Smooth muscle cell (in vitro differentiated cells): ENCODE data around the gene CFAP107. TPM values are rescaled to one million over a fixed set of nuclear protein-coding genes. Genes with fewer than 3 reads are reported as not detected.

Experiments used
- DNase-seq: peaks from one replicate; lab custom pipeline; 2025; ENCODE audit not compliant: unreplicated experiment; lab: John Stamatoyannopoulos, UW
- H2AFZ ChIP-seq: fragments of 200-600 bp; sonication (generic); 2 replicates; pipeline ENCODE4 v1.6.0; 2016; ENCODE audit warnings: antibody characterized with exemption, low read depth, mild to moderate bottlenecking
- H3F3A ChIP-seq: fragments of 200-600 bp; sonication (generic); 2 replicates; pipeline ENCODE4 v1.6.0; 2017; ENCODE audit warnings: antibody characterized with exemption, low read depth
- H3K27ac ChIP-seq: fragments of 200-600 bp; sonication (generic); 2 replicates; pipeline ENCODE4 v1.5.1; 2016; ENCODE audit warnings: low read depth, mild to moderate bottlenecking
- H3K27me3 ChIP-seq: fragments of 200-600 bp; sonication (generic); 2 replicates; pipeline ENCODE4 v1.6.1; 2016; ENCODE audit warnings: low read depth, mild to moderate bottlenecking
- H3K36me3 ChIP-seq: fragments of 200-600 bp; sonication (generic); 2 replicates; pipeline ENCODE4 v1.5.1; 2016; ENCODE audit warnings: low read depth
- H3K4me1 ChIP-seq: fragments of 200-600 bp; sonication (generic); 2 replicates; pipeline ENCODE4 v1.5.1; 2016; ENCODE audit warnings: low read depth
- H3K4me2 ChIP-seq: fragments of 200-600 bp; sonication (generic); 2 replicates; pipeline ENCODE4 v1.6.0; 2016; ENCODE audit warnings: mild to moderate bottlenecking
- H3K4me3 ChIP-seq: fragments of 200-600 bp; sonication (generic); 2 replicates; pipeline ENCODE4 v1.5.1; 2016; ENCODE audit warnings: mild to moderate bottlenecking
- H3K79me2 ChIP-seq: fragments of 200-600 bp; sonication (generic); 2 replicates; pipeline ENCODE4 v1.6.0; 2016; ENCODE audit warnings: low read depth, mild to moderate bottlenecking
- H3K9ac ChIP-seq: fragments of 200-600 bp; sonication (generic); 2 replicates; pipeline ENCODE4 v1.6.0; 2016; ENCODE audit warnings: low read depth
- H3K9me3 ChIP-seq: fragments of 200-600 bp; sonication (generic); replicated peaks from 2 replicates; pipeline ENCODE4 v1.5.1; 2016; ENCODE audit warnings: low read depth
- H4K20me1 ChIP-seq: fragments of 200-600 bp; sonication (generic); 2 replicates; pipeline ENCODE4 v1.6.0; 2016; ENCODE audit warnings: low read depth
- WGBS: methylation state at CpG from one replicate; pipeline ENCODE4 v1.1.7; 2016; ENCODE audit warnings: low lambda C conversion rate; 5-methylcytosine and 5-hydroxymethylcytosine counted together
- polyA plus RNA-seq: library from polyadenylated mRNA; unstranded; fragments of >200 nt; fragmentation: Nextera tagmentation; extraction: Ambion mirVana; gene quantifications from 2 replicates; pipeline ENCODE4 v1.2.1, GENCODE V29; 2016
- total RNA-seq: library from RNA; depleted of rRNA; stranded (reverse); fragments of >200 nt; gene quantifications from 2 replicates; pipeline ENCODE4 v1.2.3, GENCODE V29; 2014
- TF ChIP-seq, protein P1 (sequence below): fragments of 200-600 bp; sonication (generic); IDR thresholded peaks from 2 replicates; pipeline ENCODE4 v1.5.1; 2017; ENCODE audit warnings: borderline replicate concordance, mild to moderate bottlenecking, antibody characterized with exemption; ENCODE audit not compliant: insufficient read depth, poor library complexity, severe bottlenecking

Gene CFAP107
- total and polyA plus RNA-seq, 2 experiments from 2014 or later = not detected

DNA sequence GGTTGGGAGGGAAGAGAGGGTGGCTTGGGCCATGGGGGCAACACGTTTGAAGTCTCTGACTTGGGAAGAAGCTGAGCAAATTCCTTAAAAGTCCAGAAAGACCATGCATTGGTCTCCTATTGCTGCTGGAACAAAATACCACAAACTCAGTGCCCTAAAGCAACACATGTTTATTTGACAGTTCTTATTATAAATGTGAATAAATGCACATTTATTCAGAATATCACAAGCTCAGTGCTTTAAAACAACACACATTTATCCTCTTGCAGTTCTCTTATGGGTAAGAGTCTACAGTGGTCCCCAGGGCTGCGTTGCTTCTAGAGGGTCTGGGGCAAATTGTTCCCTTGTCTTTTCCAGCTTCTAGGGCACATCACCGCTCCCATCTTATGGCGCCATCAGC, 17.5 kb downstream of the CFAP107 start:
- H2AFZ ChIP-seq = no peak overlapping the region
- no peak overlapping the region for H3K9ac ChIP-seq
- WGBS = 88% methylated on average over 4 of the region's 4 CpGs
- no peaks in the 10 kb centered on the region for H3K9me3 ChIP-seq
- H3K36me3 ChIP-seq = no peaks in the 10 kb centered on the region
- no peaks in the 10 kb centered on the region for H3K79me2 ChIP-seq
- no peaks in the 10 kb centered on the region for H3F3A ChIP-seq
- no peak overlapping the region for H3K27ac ChIP-seq
- H3K4me1 ChIP-seq = no peaks in the 10 kb centered on the region
- no peaks in the 10 kb centered on the region for H3K27me3 ChIP-seq
- H4K20me1 ChIP-seq = no peaks in the 10 kb centered on the region
- DNase-seq = no peak
- no peak overlapping the region for H3K4me2 ChIP-seq
- TF ChIP-seq, protein P1, sequence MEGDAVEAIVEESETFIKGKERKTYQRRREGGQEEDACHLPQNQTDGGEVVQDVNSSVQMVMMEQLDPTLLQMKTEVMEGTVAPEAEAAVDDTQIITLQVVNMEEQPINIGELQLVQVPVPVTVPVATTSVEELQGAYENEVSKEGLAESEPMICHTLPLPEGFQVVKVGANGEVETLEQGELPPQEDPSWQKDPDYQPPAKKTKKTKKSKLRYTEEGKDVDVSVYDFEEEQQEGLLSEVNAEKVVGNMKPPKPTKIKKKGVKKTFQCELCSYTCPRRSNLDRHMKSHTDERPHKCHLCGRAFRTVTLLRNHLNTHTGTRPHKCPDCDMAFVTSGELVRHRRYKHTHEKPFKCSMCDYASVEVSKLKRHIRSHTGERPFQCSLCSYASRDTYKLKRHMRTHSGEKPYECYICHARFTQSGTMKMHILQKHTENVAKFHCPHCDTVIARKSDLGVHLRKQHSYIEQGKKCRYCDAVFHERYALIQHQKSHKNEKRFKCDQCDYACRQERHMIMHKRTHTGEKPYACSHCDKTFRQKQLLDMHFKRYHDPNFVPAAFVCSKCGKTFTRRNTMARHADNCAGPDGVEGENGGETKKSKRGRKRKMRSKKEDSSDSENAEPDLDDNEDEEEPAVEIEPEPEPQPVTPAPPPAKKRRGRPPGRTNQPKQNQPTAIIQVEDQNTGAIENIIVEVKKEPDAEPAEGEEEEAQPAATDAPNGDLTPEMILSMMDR = no peak
- no peak overlapping the region for H3K4me3 ChIP-seq

DNA sequence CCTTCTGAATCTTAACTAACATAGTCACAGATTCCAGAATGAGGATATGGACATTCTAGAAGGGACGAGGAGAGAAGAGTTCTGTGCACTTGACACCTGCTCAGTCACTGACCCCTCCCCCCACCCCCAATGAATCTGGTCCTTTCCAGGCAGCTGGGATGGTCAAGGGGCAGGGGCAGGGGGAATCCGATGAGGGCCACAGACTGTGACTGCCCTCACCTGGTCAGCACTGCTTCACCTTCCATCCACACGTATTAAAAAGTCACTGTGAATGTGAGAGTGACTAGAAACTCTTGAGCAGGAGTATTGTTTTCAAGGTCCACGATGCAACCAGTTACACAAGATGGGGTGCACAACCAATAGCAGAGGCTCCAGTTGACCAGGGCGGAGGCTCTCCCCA, 18.0 kb downstream of the CFAP107 start:
- H3K4me3 ChIP-seq = no peak overlapping the region
- H3K4me1 ChIP-seq = no peaks in the 10 kb centered on the region
- H3K27me3 ChIP-seq = no peaks in the 10 kb centered on the region
- no peaks in the 10 kb centered on the region for H3F3A ChIP-seq
- 74% methylated on average over 5 of the region's 5 CpGs for WGBS
- H4K20me1 ChIP-seq = no peaks in the 10 kb centered on the region
- no peaks in the 10 kb centered on the region for H3K79me2 ChIP-seq
- H3K4me2 ChIP-seq = no peak overlapping the region
- no peak overlapping the region for H2AFZ ChIP-seq
- TF ChIP-seq, protein P1 = no peak
- no peak for DNase-seq
- no peak overlapping the region for H3K9ac ChIP-seq
- H3K36me3 ChIP-seq = no peaks in the 10 kb centered on the region
- H3K9me3 ChIP-seq = no peaks in the 10 kb centered on the region
- no peak overlapping the region for H3K27ac ChIP-seq

DNA sequence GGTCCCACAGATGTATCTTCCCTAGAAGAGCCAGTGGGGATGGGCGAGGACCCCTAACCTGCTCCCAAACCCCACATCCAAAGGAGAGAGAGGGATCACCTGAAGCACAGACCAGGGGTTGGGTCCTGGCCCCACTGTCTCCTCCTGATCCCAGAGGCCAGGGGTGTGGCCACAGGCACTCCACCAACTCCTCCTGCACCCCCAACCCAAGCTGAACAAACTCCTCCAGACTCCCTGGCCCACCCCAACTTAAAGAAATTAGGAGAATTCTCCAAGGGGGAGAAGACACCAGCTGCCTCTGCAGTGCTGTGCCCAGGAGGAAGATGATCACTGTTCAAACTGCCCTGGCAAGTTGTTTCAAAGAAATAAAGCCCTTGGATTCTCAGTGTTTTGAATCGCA, 23.0 kb downstream of the CFAP107 start:
- Histone ChIP-seq H3K27ac (no peak overlapping the region), H3K9ac (no peak overlapping the region), H3F3A (no peaks in the 10 kb centered on the region), H4K20me1 (no peaks in the 10 kb centered on the region), H3K4me3 (no peak overlapping the region), H3K4me1 (no peaks in the 10 kb centered on the region), H3K36me3 (no peaks in the 10 kb centered on the region), H3K79me2 (no peaks in the 10 kb centered on the region), H3K9me3 (no peaks in the 10 kb centered on the region), H2AFZ (no peak overlapping the region), H3K4me2 (no peak overlapping the region), H3K27me3 (no peaks in the 10 kb centered on the region)
- no peak for DNase-seq
- WGBS = 84% methylated on average over 2 of the region's 2 CpGs
- TF ChIP-seq, protein P1 = no peak

DNA sequence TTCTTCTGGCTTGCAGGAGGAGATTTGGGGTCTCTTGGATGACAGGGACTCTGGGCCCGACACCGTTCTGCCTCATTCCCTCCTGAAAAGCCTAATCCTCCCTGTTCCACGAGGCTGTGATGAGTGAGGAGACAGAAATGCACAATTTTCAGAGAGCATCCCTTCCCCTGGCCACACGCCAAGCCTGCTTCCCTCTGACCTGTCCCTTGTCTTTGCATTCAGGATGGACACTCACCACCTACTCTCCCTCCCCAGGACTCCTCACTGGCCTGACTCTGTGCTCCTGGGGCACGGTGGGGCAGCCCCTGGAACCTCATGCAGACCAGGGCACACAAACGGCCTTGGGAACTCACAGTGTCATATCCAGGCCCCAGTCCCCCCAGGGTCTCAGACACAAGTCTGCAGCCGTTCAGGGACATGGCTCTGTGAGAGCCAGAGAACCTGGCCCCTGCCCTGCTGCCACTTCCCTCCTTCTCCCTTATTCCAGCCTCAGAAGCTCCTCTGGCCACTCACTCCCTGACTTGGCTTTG, 24.0 kb downstream of the CFAP107 start:
- no peak overlapping the region for H3K4me2 ChIP-seq
- H3F3A ChIP-seq = no peaks in the 10 kb centered on the region
- no peak overlapping the region for H3K9ac ChIP-seq
- H3K4me1 ChIP-seq = no peaks in the 10 kb centered on the region
- no peaks in the 10 kb centered on the region for H3K27me3 ChIP-seq
- no peaks in the 10 kb centered on the region for H4K20me1 ChIP-seq
- WGBS = 71% methylated on average over 7 of the region's 7 CpGs
- H3K36me3 ChIP-seq = no peaks in the 10 kb centered on the region
- no peaks in the 10 kb centered on the region for H3K79me2 ChIP-seq
- H3K4me3 ChIP-seq = no peak overlapping the region
- TF ChIP-seq, protein P1 = no peak
- no peaks in the 10 kb centered on the region for H3K9me3 ChIP-seq
- DNase-seq = no peak
- H3K27ac ChIP-seq = no peak overlapping the region
- H2AFZ ChIP-seq = no peak overlapping the region
